ENCODE data around the gene EP400.

DNA sequence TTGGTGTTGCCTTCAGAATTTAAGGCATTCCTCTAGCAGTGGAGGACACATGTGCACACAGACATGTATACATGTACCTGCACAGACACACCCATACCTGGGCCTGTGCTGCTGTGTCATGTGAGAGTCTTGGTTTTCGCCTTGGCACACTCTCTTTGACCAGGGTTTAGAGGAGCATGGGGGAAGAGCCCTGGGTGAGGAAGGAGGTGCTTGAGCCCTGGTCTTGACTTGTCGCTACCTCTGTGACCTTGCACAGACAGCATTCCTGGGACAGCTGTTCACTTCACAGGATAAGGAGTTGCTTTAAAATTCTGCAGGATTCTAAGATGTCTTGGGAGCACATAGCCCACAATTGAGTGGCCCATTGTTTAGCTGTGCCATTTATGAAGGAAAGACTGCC, 99.7 kb downstream of the EP400 start:
- TF ChIP-seq POLR2A (IDR thresholded peaks at IDR 0.05), result no peak
- TF ChIP-seq, protein P1, sequence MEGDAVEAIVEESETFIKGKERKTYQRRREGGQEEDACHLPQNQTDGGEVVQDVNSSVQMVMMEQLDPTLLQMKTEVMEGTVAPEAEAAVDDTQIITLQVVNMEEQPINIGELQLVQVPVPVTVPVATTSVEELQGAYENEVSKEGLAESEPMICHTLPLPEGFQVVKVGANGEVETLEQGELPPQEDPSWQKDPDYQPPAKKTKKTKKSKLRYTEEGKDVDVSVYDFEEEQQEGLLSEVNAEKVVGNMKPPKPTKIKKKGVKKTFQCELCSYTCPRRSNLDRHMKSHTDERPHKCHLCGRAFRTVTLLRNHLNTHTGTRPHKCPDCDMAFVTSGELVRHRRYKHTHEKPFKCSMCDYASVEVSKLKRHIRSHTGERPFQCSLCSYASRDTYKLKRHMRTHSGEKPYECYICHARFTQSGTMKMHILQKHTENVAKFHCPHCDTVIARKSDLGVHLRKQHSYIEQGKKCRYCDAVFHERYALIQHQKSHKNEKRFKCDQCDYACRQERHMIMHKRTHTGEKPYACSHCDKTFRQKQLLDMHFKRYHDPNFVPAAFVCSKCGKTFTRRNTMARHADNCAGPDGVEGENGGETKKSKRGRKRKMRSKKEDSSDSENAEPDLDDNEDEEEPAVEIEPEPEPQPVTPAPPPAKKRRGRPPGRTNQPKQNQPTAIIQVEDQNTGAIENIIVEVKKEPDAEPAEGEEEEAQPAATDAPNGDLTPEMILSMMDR (IDR thresholded peaks at IDR 0.05), result no peak

Data from adrenal gland (tissue), 5 donors.